IMR-90 (cell line): ENCODE results near the gene HMCN1. TPM values are rescaled to one million over a fixed set of nuclear protein-coding genes. Genes with fewer than 3 reads are reported as not detected.

Experiments used
- ATAC-seq: fragments of 200-7000 bp; cut with Tn5 transposase; 2 replicates; pipeline ENCODE4 v1.9.1; 2020; ENCODE audit warnings: low read depth, mild to moderate bottlenecking, moderate library complexity
- BruUV-seq: library from RNA; stranded (reverse); fragments of 400-500 nt; replicated peaks from 2 replicates; lab custom pipeline; 2021; lab: Mats Ljungman, UMichigan
- CTCF ChIA-PET: fragments of 300-600 bp; formaldehyde crosslinking; extraction: SDS; loops from one replicate; lab custom pipeline; 2021; ENCODE audit warnings: antibody characterized with exemption; lab: Yijun Ruan, JAX
- POLR2A ChIA-PET: fragments of 300-600 bp; sonication (Branson Sonifier 250); formaldehyde crosslinking; loops from one replicate; lab custom pipeline; 2022; ENCODE audit warnings: antibody characterized with exemption; ENCODE audit not compliant: unreplicated experiment; lab: Charles Lee
- DNase-seq: peaks from one replicate; pipeline ENCODE4 v3.0.0; 2013
- H2AFZ ChIP-seq: replicated peaks from 2 replicates; pipeline ENCODE3; 2013; ENCODE audit warnings: low read length, mild to moderate bottlenecking; ENCODE audit not compliant: poor library complexity
- H2AK5ac ChIP-seq: 2 replicates; pipeline ENCODE4 v1.6.1; 2013; ENCODE audit warnings: low read depth, low read length, inconsistent platforms
- H2AK9ac ChIP-seq: replicated peaks from 2 replicates; pipeline ENCODE3; 2013; ENCODE audit warnings: mild to moderate bottlenecking, low read depth, low read length, moderate library complexity; ENCODE audit not compliant: poor library complexity
- H2BK120ac ChIP-seq: 2 replicates; pipeline ENCODE4 v1.6.1; 2013; ENCODE audit warnings: low read depth, low read length, inconsistent platforms
- H2BK15ac ChIP-seq: 3 replicates; pipeline ENCODE4 v1.6.1; 2013; ENCODE audit warnings: low read depth, low read length, inconsistent platforms
- H2BK20ac ChIP-seq: 2 replicates; pipeline ENCODE4 v1.6.1; 2013; ENCODE audit warnings: low read depth, mild to moderate bottlenecking, inconsistent platforms, low read length, moderate library complexity
- H2BK5ac ChIP-seq: 2 replicates; pipeline ENCODE4 v1.6.1; 2013; ENCODE audit warnings: mild to moderate bottlenecking, low read depth, low read length, inconsistent platforms; ENCODE audit not compliant: poor library complexity, severe bottlenecking
- H3K14ac ChIP-seq: replicated peaks from 2 replicates; pipeline ENCODE4 v1.6.1; 2013; ENCODE audit warnings: low read depth, low read length, inconsistent platforms
- H3K18ac ChIP-seq: 2 replicates; pipeline ENCODE4 v1.6.1; 2013; ENCODE audit warnings: low read depth, low read length, control low read depth
- H3K23ac ChIP-seq: 2 replicates; pipeline ENCODE4 v1.6.1; 2013; ENCODE audit warnings: low read depth, low read length, inconsistent platforms
- H3K27ac ChIP-seq: 2 replicates; pipeline ENCODE4 v1.5.1; 2013; ENCODE audit warnings: mild to moderate bottlenecking, control low read depth, low read length; ENCODE audit not compliant: insufficient read depth
- H3K27me3 ChIP-seq: 2 replicates; pipeline ENCODE4 v1.6.1; 2013; ENCODE audit warnings: low read length; ENCODE audit not compliant: control insufficient read depth, insufficient read depth
- H3K36me3 ChIP-seq: 2 replicates; pipeline ENCODE4 v1.6.1; 2013; ENCODE audit warnings: low read length, mixed read lengths; ENCODE audit not compliant: control insufficient read depth, insufficient read depth
- H3K4ac ChIP-seq: 2 replicates; pipeline ENCODE4 v1.6.1; 2013; ENCODE audit warnings: low read depth, low read length, inconsistent platforms
- H3K4me1 ChIP-seq: 2 replicates; pipeline ENCODE4 v1.6.1; 2013; ENCODE audit warnings: low read length, mixed read lengths; ENCODE audit not compliant: control insufficient read depth, insufficient read depth
- H3K4me2 ChIP-seq: 2 replicates; pipeline ENCODE4 v1.6.1; 2013; ENCODE audit warnings: low read depth, mild to moderate bottlenecking, control low read depth, low read length, moderate library complexity
- H3K4me3 ChIP-seq: 2 replicates; pipeline ENCODE4 v1.5.1; 2013; ENCODE audit warnings: low read depth, mild to moderate bottlenecking, control low read depth, low read length, moderate library complexity; ENCODE audit not compliant: insufficient read depth
- H3K56ac ChIP-seq: 2 replicates; pipeline ENCODE4 v1.6.1; 2013; ENCODE audit warnings: low read length, inconsistent platforms; ENCODE audit not compliant: insufficient read depth; ENCODE audit errors: extremely low read depth
- H3K79me1 ChIP-seq, 2 experiments: 2 replicates each; pipeline ENCODE4 v1.6.1; 2013; ENCODE audit warnings: low read length in 2 of 2, inconsistent platforms in 1 of 2, low read depth in 1 of 2
- H3K9ac ChIP-seq: 2 replicates; pipeline ENCODE4 v1.6.1; 2013; ENCODE audit warnings: low read depth, low read length, control low read depth
- H3K9me1 ChIP-seq: 2 replicates; pipeline ENCODE4 v1.6.1; 2013; ENCODE audit warnings: low read length, inconsistent platforms; ENCODE audit not compliant: insufficient read depth
- H3K9me3 ChIP-seq: 2 replicates; pipeline ENCODE4 v1.6.1; 2013; ENCODE audit warnings: low read length; ENCODE audit not compliant: control insufficient read depth, insufficient read depth
- H4K20me1 ChIP-seq: 2 replicates; pipeline ENCODE4 v1.6.1; 2013; ENCODE audit warnings: low read length, inconsistent platforms; ENCODE audit not compliant: insufficient read depth
- H4K5ac ChIP-seq: 2 replicates; pipeline ENCODE4 v1.6.1; 2013; ENCODE audit warnings: mild to moderate bottlenecking, low read depth, low read length, control low read depth
- H4K8ac ChIP-seq, 2 experiments: 2 replicates each; pipeline ENCODE4 v1.6.1; 2013; ENCODE audit warnings: low read depth in 2 of 2, low read length in 2 of 2, control low read depth in 1 of 2, inconsistent platforms in 1 of 2
- H4K91ac ChIP-seq: 2 replicates; pipeline ENCODE4 v1.6.1; 2013; ENCODE audit warnings: low read depth, low read length, inconsistent platforms; ENCODE audit not compliant: insufficient read depth
- BHLHE40 ChIP-seq: fragments of 150-350 bp; IDR thresholded peaks from 2 replicates; pipeline ENCODE4 v1.6.1; 2016; ENCODE audit warnings: mild to moderate bottlenecking, low read depth, low read length
- CEBPB ChIP-seq: IDR thresholded peaks from 2 replicates; pipeline ENCODE4 v1.6.1; 2012; ENCODE audit warnings: low read depth, low read length, improper control_type of control experiment
- CHD1 ChIP-seq: IDR thresholded peaks from 2 replicates; pipeline ENCODE4 v1.6.1; 2012; ENCODE audit warnings: low read depth, low read length, improper control_type of control experiment
- ELK1 ChIP-seq: fragments of 150-350 bp; IDR thresholded peaks from 2 replicates; pipeline ENCODE4 v1.6.1; 2016; ENCODE audit warnings: low read depth, mild to moderate bottlenecking, low read length, moderate library complexity, borderline replicate concordance
- FOS ChIP-seq: fragments of 150-350 bp; IDR thresholded peaks from 2 replicates; pipeline ENCODE4 v1.6.1; 2016; ENCODE audit warnings: low read depth, low read length
- MAFK ChIP-seq: IDR thresholded peaks from 2 replicates; pipeline ENCODE4 v1.6.1; 2012; ENCODE audit warnings: low read depth, low read length, improper control_type of control experiment
- NFE2L2 ChIP-seq: fragments of 150-350 bp; IDR thresholded peaks from 2 replicates; pipeline ENCODE4 v1.6.1; 2016; ENCODE audit warnings: low read depth, mild to moderate bottlenecking, low read length
- RAD21 ChIP-seq: IDR thresholded peaks from 2 replicates; pipeline ENCODE4 v1.6.1; 2012; ENCODE audit warnings: low read length, improper control_type of control experiment
- RCOR1 ChIP-seq: IDR thresholded peaks from 2 replicates; pipeline ENCODE4 v1.6.1; 2012; ENCODE audit warnings: mild to moderate bottlenecking, low read length, improper control_type of control experiment; ENCODE audit not compliant: insufficient replicate concordance
- SMC3 ChIP-seq: fragments of 150-350 bp; IDR thresholded peaks from 2 replicates; pipeline ENCODE4 v1.6.1; 2016; ENCODE audit warnings: low read depth, mild to moderate bottlenecking, antibody characterized with exemption, low read length, moderate library complexity
- WGBS, 2 experiments: methylation state at CpG; one replicate each; pipeline versions ENCODE4 v1.1.5 to v1.1.7; 2013; ENCODE audit warnings: missing lambda C conversion rate in 2 of 2; ENCODE audit not compliant: insufficient read length in 1 of 2; ENCODE audit errors: extremely low coverage in 2 of 2; 5-methylcytosine and 5-hydroxymethylcytosine counted together
- dilution Hi-C: fragments of 300-500 bp; cut with HindIII; formaldehyde crosslinking; loops from one replicate; pipeline ENCODE4 v1.14.3; 2018; ENCODE audit warnings: low sequenced_read_pairs; ENCODE audit not compliant: unreplicated experiment
- in situ Hi-C: fragments of 300-500 bp; cut with MboI; formaldehyde crosslinking; loops from 3 replicates; pipeline ENCODE4 v1.14.3; 2019; ENCODE audit warnings: low sequenced_read_pairs, inconsistent platforms, mixed read lengths
- intact Hi-C: fragments of 100-400 bp; cut with micrococcal nuclease; formaldehyde crosslinking; loops from 2 replicates; pipeline ENCODE4 v1.10.0; 2022
- polyA plus RNA-seq, 3 experiments: library from polyadenylated mRNA; depleted of rRNA; stranded (reverse); fragments of >200 nt; gene quantifications; 2 replicates each; pipeline ENCODE4 v1.2.3, GENCODE V29; 2012; ENCODE audit warnings: low replicate concordance in 1 of 3
- total RNA-seq: library from RNA; depleted of rRNA; stranded (reverse); fragments of >200 nt; gene quantifications from 2 replicates; pipeline ENCODE4 v1.2.3, GENCODE V29; 2012
- TF ChIP-seq, protein P1 (sequence below): conservative IDR thresholded peaks from 2 replicates; pipeline ENCODE4 v1.5.1; 2012; ENCODE audit warnings: mild to moderate bottlenecking, low read depth, low read length, improper control_type of control experiment

The HMCN1 gene
- total and polyA plus RNA-seq, 2 of the 4 experiments (the other 2 are of a cell fraction), result 6.1 to 11.7 TPM

DNA sequence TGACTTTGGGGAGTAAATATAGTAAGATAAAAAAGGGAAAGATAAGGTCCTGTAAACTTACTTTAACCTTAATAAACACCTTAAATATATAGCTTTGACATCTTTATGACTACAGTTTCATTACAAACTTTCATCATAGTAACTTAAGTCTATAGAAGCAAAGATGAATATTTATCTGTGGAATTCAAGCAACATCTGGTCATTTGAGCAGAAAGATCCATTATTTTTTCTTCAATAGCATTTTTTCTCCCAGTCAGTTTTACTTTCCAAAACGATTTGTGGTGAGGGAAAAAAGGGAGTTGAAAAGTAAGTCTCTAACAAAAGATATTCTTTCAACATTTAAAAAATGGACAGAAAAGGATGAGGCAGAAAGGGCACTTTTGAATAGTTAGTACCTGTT, 69.0 kb downstream of the HMCN1 start:
- ATAC-seq (no peak), DNase-seq (no peak)
- Histone ChIP-seq H3K23ac (no peak overlapping the region), H3K79me1 (no peaks in the 10 kb centered on the region), H4K20me1 (no peaks in the 10 kb centered on the region), H3K27ac (no peak overlapping the region), H3K14ac (no peak overlapping the region), H2AFZ (no peak overlapping the region), H3K18ac (no peak overlapping the region), H3K27me3 (no peaks in the 10 kb centered on the region), H3K4me2 (no peak overlapping the region), H2BK15ac (no peak overlapping the region), H4K5ac (no peak overlapping the region), H3K36me3 (no peaks in the 10 kb centered on the region), H3K4me1 (no peaks in the 10 kb centered on the region), H4K91ac (no peak overlapping the region), H2BK20ac (no peak overlapping the region), H3K4ac (no peak overlapping the region), H3K9ac (no peak overlapping the region), H3K9me1 (peaks cover 3% of the 10 kb centered on the region), H3K56ac (no peak overlapping the region), H2AK9ac (no peak overlapping the region), H3K4me3 (no peak overlapping the region), H2BK120ac (no peak overlapping the region), H3K9me3 (peaks cover 2% of the 10 kb centered on the region; the same call in 1 of the 2 replicates), H2BK5ac (no peak overlapping the region), H2AK5ac (no peak overlapping the region), H4K8ac (no peak overlapping the region)
- CTCF ChIA-PET, result no interaction called here
- no CpG with 5 or more reads among the region's 1 CpG for WGBS, 2 experiments
- TF ChIP-seq, protein P1, sequence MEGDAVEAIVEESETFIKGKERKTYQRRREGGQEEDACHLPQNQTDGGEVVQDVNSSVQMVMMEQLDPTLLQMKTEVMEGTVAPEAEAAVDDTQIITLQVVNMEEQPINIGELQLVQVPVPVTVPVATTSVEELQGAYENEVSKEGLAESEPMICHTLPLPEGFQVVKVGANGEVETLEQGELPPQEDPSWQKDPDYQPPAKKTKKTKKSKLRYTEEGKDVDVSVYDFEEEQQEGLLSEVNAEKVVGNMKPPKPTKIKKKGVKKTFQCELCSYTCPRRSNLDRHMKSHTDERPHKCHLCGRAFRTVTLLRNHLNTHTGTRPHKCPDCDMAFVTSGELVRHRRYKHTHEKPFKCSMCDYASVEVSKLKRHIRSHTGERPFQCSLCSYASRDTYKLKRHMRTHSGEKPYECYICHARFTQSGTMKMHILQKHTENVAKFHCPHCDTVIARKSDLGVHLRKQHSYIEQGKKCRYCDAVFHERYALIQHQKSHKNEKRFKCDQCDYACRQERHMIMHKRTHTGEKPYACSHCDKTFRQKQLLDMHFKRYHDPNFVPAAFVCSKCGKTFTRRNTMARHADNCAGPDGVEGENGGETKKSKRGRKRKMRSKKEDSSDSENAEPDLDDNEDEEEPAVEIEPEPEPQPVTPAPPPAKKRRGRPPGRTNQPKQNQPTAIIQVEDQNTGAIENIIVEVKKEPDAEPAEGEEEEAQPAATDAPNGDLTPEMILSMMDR, result no peak
- TF ChIP-seq RAD21 (no peak), BHLHE40 (no peak), FOS (no peak), RCOR1 (no peak), NFE2L2 (no peak), MAFK (no peak), SMC3 (no peak), CEBPB (no peak), ELK1 (no peak), CHD1 (no peak)
- no TSS peak for BruUV-seq
- POLR2A ChIA-PET, result no interaction called here
- dilution Hi-C loops, result no loop called here
- in situ Hi-C loops, result no loop called here
- intact Hi-C loops, result no loop called here
